Measurements from ENCODE around the gene GINS2. TPM values are rescaled to one million over a fixed set of nuclear protein-coding genes. Genes with fewer than 3 reads are reported as not detected.

The GINS2 gene
- total RNA-seq, 2 experiments from 2014 or later: 1.1 to 1.4 TPM

- DNase-seq (no peak), ATAC-seq (ENCODE audit: poor library complexity) (no peak)
- Mint-ChIP-seq H3K4me3 (no peak overlapping the region), H3K4me1 (ENCODE audit: low read depth) (peaks cover 6% of the 10 kb centered on the region), H3K27me3 (no peaks in the 10 kb centered on the region), H3K27ac (no peak overlapping the region), H3K36me3 (ENCODE audit: low read depth) (peaks cover 3% of the 10 kb centered on the region), H3K9me3 (no peaks in the 10 kb centered on the region)
- peaks cover 0 to 9% of the 10 kb centered on the region in 2 experiments for H3K9me3 ChIP-seq (ENCODE audit: control insufficient read depth in 1 of 2, insufficient read depth in 1 of 2, low read length in 2 of 2)
- H3K36me3 ChIP-seq (ENCODE audit: insufficient read depth, low read length): no peaks in the 10 kb centered on the region
- ChIA-PET POLR2A (no interaction called here), CTCF (interaction anchor here (0.6 kb wide), 1 partner anchor 118 kb away, joined by 3 read pairs; no protein-coding TSS in a partner anchor)
- H3K27me3 ChIP-seq (ENCODE audit: control insufficient read depth in 1 of 2, insufficient read depth in 2 of 2, low read length in 2 of 2): no peaks in the 10 kb centered on the region
- no peak overlapping the region for H3K27ac ChIP-seq (ENCODE audit: low read depth in 1 of 2, low read length in 2 of 2)
- TF ChIP-seq CTCF (IDR thresholded peaks at IDR 0.05): no peak
- intact Hi-C loops (cut with DNase I, micrococcal nuclease): loop anchor here in 1 of 2 experiments (5.0 kb wide), 2 partner anchors 117 to 867 kb away; no protein-coding TSS in a partner anchor
- peaks cover 35% of the 10 kb centered on the region for H3K4me1 ChIP-seq (ENCODE audit: insufficient read depth, low read length)
- no peak overlapping the region for H3K4me3 ChIP-seq (ENCODE audit: low read length)
Observed at GRCh38 chr16:85685251-85685650, 3.5 kb downstream of the GINS2 start.

GRCh38 chr16:85683363-85683762, 5.4 kb downstream of the GINS2 start:
- ATAC-seq (ENCODE audit: poor library complexity): no peak
- POLR2A ChIA-PET: no interaction called here
- no peak overlapping the region for H3K27ac ChIP-seq (ENCODE audit: low read depth in 1 of 2, low read length in 2 of 2)
- H3K27ac Mint-ChIP-seq: no peak overlapping the region
- H3K4me1 Mint-ChIP-seq (ENCODE audit: low read depth): peaks cover 8% of the 10 kb centered on the region
- intact Hi-C loops (cut with DNase I, micrococcal nuclease): no loop called here
- peaks cover 2% of the 10 kb centered on the region for H3K36me3 ChIP-seq (ENCODE audit: insufficient read depth, low read length)
- H3K4me3 ChIP-seq (ENCODE audit: low read length): no peak overlapping the region
- no peak for DNase-seq
- H3K36me3 Mint-ChIP-seq (ENCODE audit: low read depth): peaks cover 3% of the 10 kb centered on the region
- peaks cover 0 to 9% of the 10 kb centered on the region in 2 experiments for H3K9me3 ChIP-seq (ENCODE audit: control insufficient read depth in 1 of 2, insufficient read depth in 1 of 2, low read length in 2 of 2)
- H3K4me3 Mint-ChIP-seq: no peak overlapping the region
- H3K27me3 Mint-ChIP-seq: no peaks in the 10 kb centered on the region
- TF ChIP-seq CTCF (IDR thresholded peaks at IDR 0.05): no peak
- H3K27me3 ChIP-seq (ENCODE audit: control insufficient read depth in 1 of 2, insufficient read depth in 2 of 2, low read length in 2 of 2): no peaks in the 10 kb centered on the region
- peaks cover 31% of the 10 kb centered on the region for H3K4me1 ChIP-seq (ENCODE audit: insufficient read depth, low read length)
- no peaks in the 10 kb centered on the region for H3K9me3 Mint-ChIP-seq
- CTCF ChIA-PET: no interaction called here

- ChIA-PET POLR2A (no interaction called here), CTCF (no interaction called here)
- ATAC-seq (ENCODE audit: poor library complexity) (no peak), DNase-seq (no peak)
- Mint-ChIP-seq H3K36me3 (ENCODE audit: low read depth) (peaks cover 3% of the 10 kb centered on the region), H3K27ac (no peak overlapping the region), H3K4me3 (no peak overlapping the region), H3K27me3 (no peaks in the 10 kb centered on the region), H3K4me1 (ENCODE audit: low read depth) (peaks cover 8% of the 10 kb centered on the region), H3K9me3 (no peaks in the 10 kb centered on the region)
- peaks cover 0 to 2% of the 10 kb centered on the region in 2 experiments for H3K9me3 ChIP-seq (ENCODE audit: control insufficient read depth in 1 of 2, insufficient read depth in 1 of 2, low read length in 2 of 2)
- H3K4me3 ChIP-seq (ENCODE audit: low read length): no peak overlapping the region
- no peaks in the 10 kb centered on the region for H3K27me3 ChIP-seq (ENCODE audit: control insufficient read depth in 1 of 2, insufficient read depth in 2 of 2, low read length in 2 of 2)
- H3K4me1 ChIP-seq (ENCODE audit: insufficient read depth, low read length): peaks cover 23% of the 10 kb centered on the region
- TF ChIP-seq CTCF (IDR thresholded peaks at IDR 0.05): no peak
- intact Hi-C loops (cut with DNase I, micrococcal nuclease): no loop called here
- peaks cover 2% of the 10 kb centered on the region for H3K36me3 ChIP-seq (ENCODE audit: insufficient read depth, low read length)
- no peak overlapping the region for H3K27ac ChIP-seq (ENCODE audit: low read depth in 1 of 2, low read length in 2 of 2)
Observed at GRCh38 chr16:85682516-85682915, 6.2 kb downstream of the GINS2 start.

Measured in CD4-positive, alpha-beta T cell (primary cell).